H1 (cell line): Measurements from ENCODE around the gene SPIRE2. TPM values are rescaled to one million over a fixed set of nuclear protein-coding genes. Genes with fewer than 3 reads are reported as not detected.
"Not testable (repeated sequence)": the region's sequence is repeated elsewhere in the genome, so short reads cannot be mapped to it uniquely, and the experiment has no call there.

Source experiments
- CTCF ChIA-PET: fragments of 300-600 bp; sonication (Branson Sonifier 250); formaldehyde crosslinking; loops from one replicate; lab custom pipeline; 2021; ENCODE audit not compliant: partially characterized antibody; lab: Charles Lee
- POLR2A ChIA-PET: fragments of 300-600 bp; sonication (Branson Sonifier 250); formaldehyde crosslinking; loops from one replicate; lab custom pipeline; 2021; ENCODE audit warnings: inconsistent platforms; ENCODE audit not compliant: partially characterized antibody; lab: Charles Lee
- DNase-seq, 2 experiments: peaks; one replicate each; pipeline versions ENCODE4 v3.0.0 to v3.0.0-alpha.2; 2010 to 2022; ENCODE audit warnings: low spot score in 2 of 2, low read depth in 1 of 2, mixed read lengths in 1 of 2
- FAIRE-seq: peaks from 2 replicates; lab custom pipeline; 2011; peaks lifted over from hg19 to GRCh38; lab: Jason Lieb, UNC
- H2AFZ ChIP-seq: 2 replicates; pipeline ENCODE4 v1.8.1; 2012; ENCODE audit warnings: low read length, inconsistent platforms
- H2AK5ac ChIP-seq: 2 replicates; pipeline ENCODE4 v1.6.1; 2013; ENCODE audit warnings: low read depth, low read length
- H2BK120ac ChIP-seq: replicated peaks from 2 replicates; pipeline ENCODE3; 2013; ENCODE audit warnings: low read depth, low read length, inconsistent platforms
- H2BK12ac ChIP-seq: 2 replicates; pipeline ENCODE4 v1.6.1; 2013; ENCODE audit warnings: low read depth, low read length
- H2BK15ac ChIP-seq: 2 replicates; pipeline ENCODE4 v1.6.1; 2013; ENCODE audit warnings: low read length
- H2BK20ac ChIP-seq: 2 replicates; pipeline ENCODE4 v1.6.1; 2013; ENCODE audit warnings: low read length
- H2BK5ac ChIP-seq: 2 replicates; pipeline ENCODE4 v1.6.1; 2013; ENCODE audit warnings: low read depth, low read length
- H3K14ac ChIP-seq: 2 replicates; pipeline ENCODE4 v1.6.1; 2013; ENCODE audit warnings: inconsistent platforms; ENCODE audit not compliant: insufficient read length
- H3K18ac ChIP-seq: 2 replicates; pipeline ENCODE4 v1.6.1; 2013; ENCODE audit warnings: low read length; ENCODE audit errors: extremely low read depth
- H3K23ac ChIP-seq: 2 replicates; pipeline ENCODE4 v1.6.1; 2013; ENCODE audit warnings: inconsistent platforms; ENCODE audit not compliant: insufficient read length
- H3K23me2 ChIP-seq: 2 replicates; pipeline ENCODE4 v1.6.1; 2013; ENCODE audit warnings: low read depth, low read length
- H3K27ac ChIP-seq: 2 replicates; pipeline ENCODE4 v1.6.1; 2011; ENCODE audit warnings: low read depth, low read length, inconsistent platforms
- H3K27me3 ChIP-seq, 4 experiments: replicated peaks in 1 of 4; 1 replicate in 1 of 4; 2 replicates in 3 of 4; pipeline versions ENCODE4 v1.6.1 to v1.8.1; 2011 to 2013; ENCODE audit warnings: low read length in 3 of 4, mild to moderate bottlenecking in 3 of 4, inconsistent platforms in 2 of 4, mixed read lengths in 2 of 4, moderate library complexity in 1 of 4; ENCODE audit not compliant: control insufficient read depth in 3 of 4, insufficient read depth in 3 of 4; ENCODE audit errors: extremely low read depth in 1 of 4
- H3K36me3 ChIP-seq, 4 experiments: 2 replicates each; pipeline versions ENCODE4 v1.6.1 to v1.8.1; 2011 to 2013; ENCODE audit warnings: mild to moderate bottlenecking in 4 of 4, low read length in 3 of 4, moderate library complexity in 2 of 4, control low read depth in 1 of 4, inconsistent platforms in 1 of 4; ENCODE audit not compliant: insufficient read depth in 4 of 4, control insufficient read depth in 2 of 4
- H3K4ac ChIP-seq: replicated peaks from 2 replicates; pipeline ENCODE3; 2013; ENCODE audit warnings: low read length, low read depth, mixed read lengths, inconsistent platforms; ENCODE audit not compliant: insufficient read length
- H3K4me1 ChIP-seq, 4 experiments: replicated peaks in 1 of 4; 1 replicate in 1 of 4; 2 replicates in 3 of 4; pipeline versions ENCODE4 v1.6.1 to v1.8.1; 2011 to 2013; ENCODE audit warnings: low read length in 3 of 4, inconsistent platforms in 2 of 4, mixed read lengths in 1 of 4; ENCODE audit not compliant: insufficient read depth in 4 of 4, control insufficient read depth in 3 of 4
- H3K4me2 ChIP-seq, 2 experiments: 2 replicates each; pipeline versions ENCODE4 v1.6.1 to v1.8.1; 2011 to 2013; ENCODE audit warnings: low read depth in 2 of 2, low read length in 2 of 2, control low read depth in 1 of 2, inconsistent platforms in 1 of 2, mild to moderate bottlenecking in 1 of 2; ENCODE audit not compliant: insufficient read depth in 1 of 2
- H3K4me3 ChIP-seq, 4 experiments: fragments of 200-600, 300-600 bp in 1 of 4; sonication (generic), shearing (Covaris generic), sonication (Bioruptor Twin) in 1 of 4; 2 replicates each; pipeline versions ENCODE4 v1.5.1 to v1.8.1; 2011 to 2016; ENCODE audit warnings: low read length in 4 of 4, low read depth in 3 of 4, control low read depth in 2 of 4, inconsistent platforms in 2 of 4, mild to moderate bottlenecking in 2 of 4, mixed read lengths in 1 of 4, moderate library complexity in 1 of 4; ENCODE audit not compliant: insufficient read depth in 2 of 4; ENCODE audit errors: extremely low read depth in 1 of 4
- H3K56ac ChIP-seq: replicated peaks from 2 replicates; pipeline ENCODE3; 2013; ENCODE audit warnings: low read depth, mild to moderate bottlenecking, mixed read lengths, low read length, inconsistent platforms; ENCODE audit not compliant: insufficient read length
- H3K79me1 ChIP-seq: 2 replicates; pipeline ENCODE4 v1.6.1; 2013; ENCODE audit warnings: low read depth, low read length, control low read depth
- H3K79me2 ChIP-seq, 2 experiments: 2 replicates each; pipeline versions ENCODE4 v1.6.1 to v1.8.1; 2012 to 2013; ENCODE audit warnings: low read length in 2 of 2, mild to moderate bottlenecking in 2 of 2, inconsistent platforms in 1 of 2; ENCODE audit not compliant: insufficient read depth in 2 of 2, control insufficient read depth in 1 of 2
- H3K9ac ChIP-seq, 4 experiments: replicated peaks in 1 of 4; 1 replicate in 1 of 4; 2 replicates in 3 of 4; pipeline versions ENCODE4 v1.6.1 to v1.8.1; 2011 to 2013; ENCODE audit warnings: low read depth in 3 of 4, low read length in 3 of 4, control low read depth in 2 of 4, mild to moderate bottlenecking in 2 of 4, moderate library complexity in 2 of 4, inconsistent platforms in 1 of 4; ENCODE audit errors: extremely low read depth in 1 of 4
- H3K9me3 ChIP-seq, 2 experiments: 2 replicates each; pipeline versions ENCODE4 v1.6.1 to v1.8.1; 2012 to 2013; ENCODE audit warnings: mild to moderate bottlenecking in 2 of 2, moderate library complexity in 2 of 2, control low read depth in 1 of 2, inconsistent platforms in 1 of 2, low read depth in 1 of 2, low read length in 1 of 2, mixed read lengths in 1 of 2; ENCODE audit not compliant: insufficient read depth in 2 of 2
- H4K20me1 ChIP-seq, 2 experiments: replicated peaks in 1 of 2; 2 replicates each; pipeline versions ENCODE3 to v1.8.1; 2011 to 2013; ENCODE audit warnings: inconsistent platforms in 2 of 2, low read length in 2 of 2, mild to moderate bottlenecking in 1 of 2; ENCODE audit not compliant: insufficient read depth in 2 of 2, control insufficient read depth in 1 of 2
- H4K5ac ChIP-seq: 2 replicates; pipeline ENCODE4 v1.6.1; 2013; ENCODE audit warnings: low read length, low read depth, mixed read lengths, inconsistent platforms; ENCODE audit not compliant: insufficient read length
- H4K8ac ChIP-seq: 2 replicates; pipeline ENCODE4 v1.8.0; 2013; ENCODE audit warnings: mild to moderate bottlenecking, moderate library complexity, low read length, inconsistent platforms; ENCODE audit not compliant: insufficient read depth; ENCODE audit errors: extremely low read depth
- H4K91ac ChIP-seq: replicated peaks from 2 replicates; pipeline ENCODE3; 2013; ENCODE audit warnings: low read length, mixed read lengths, inconsistent platforms; ENCODE audit not compliant: insufficient read length
- WGBS, 2 experiments: shearing (Covaris generic) in 1 of 2; methylation state at CpG; one replicate each; pipeline versions ENCODE4 v1.1.6 to v1.1.7; 2013 to 2015; ENCODE audit warnings: low lambda C conversion rate in 2 of 2, mixed read lengths in 2 of 2, inconsistent platforms in 1 of 2, low coverage in 1 of 2, missing lambda C conversion rate in 1 of 2; ENCODE audit not compliant: insufficient replicate concordance in 2 of 2, insufficient coverage in 1 of 2, insufficient read length in 1 of 2; ENCODE audit errors: extremely low coverage in 1 of 2, missing lambda C conversion rate in 1 of 2; 5-methylcytosine and 5-hydroxymethylcytosine counted together
- polyA plus RNA-seq, 7 experiments: library from polyadenylated mRNA; depleted of rRNA in 3 of 7; stranded (reverse) in 5 of 7; unstranded in 2 of 7; fragments of >200 nt in 5 of 7; fragments of 200-250 nt in 2 of 7; gene quantifications; 1 replicate in 5 of 7; 2 replicates in 1 of 7; 4 replicates in 1 of 7; pipeline versions ENCODE4 v1.2.1 to v1.2.3, GENCODE V29; 2011 to 2013; ENCODE audit warnings: missing spikeins in 2 of 7, mixed read lengths in 2 of 7
- total RNA-seq: library from RNA; stranded (reverse); fragmentation: NEBNext Ultra II Directional; extraction: Animal tissue kit (Norgen Biotek cat#: 25700); gene quantifications from 2 replicates; pipeline ENCODE4 v1.2.1, GENCODE V29; 2021

The SPIRE2 gene
- total and polyA plus RNA-seq, 2 of the 8 experiments (the other 6 are each of a cell fraction or from before 2014, with no cell fraction given): 7.4 to 15.4 TPM

DNA sequence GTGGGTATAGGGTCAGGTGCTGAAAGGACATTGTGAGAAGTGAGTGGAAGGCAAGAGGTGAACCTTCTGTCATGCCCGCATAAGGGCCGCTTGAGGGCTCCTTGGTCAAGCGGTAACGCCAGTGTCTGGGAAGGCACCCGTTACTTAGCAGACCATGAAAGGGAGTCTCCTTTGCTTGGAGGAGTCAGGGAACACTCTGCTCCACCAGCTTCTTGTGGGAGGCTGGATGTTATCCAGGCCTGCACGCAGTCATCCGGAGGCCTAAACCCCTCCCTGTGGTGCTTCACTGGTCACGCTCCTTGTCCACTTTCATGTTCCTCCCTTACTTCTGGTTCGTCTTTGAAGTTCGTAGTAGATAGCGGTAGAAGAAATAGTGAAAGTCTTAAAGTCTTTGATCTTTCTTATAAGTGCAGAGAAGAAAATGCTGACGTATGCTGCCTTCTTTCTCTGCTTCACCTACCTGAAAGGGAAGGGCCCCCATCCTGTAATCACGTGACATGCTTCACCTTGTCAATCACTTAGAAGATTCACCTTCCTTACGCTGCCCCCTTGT, 9.3 kb upstream of the SPIRE2 start:
- H3K79me1 ChIP-seq, H3K23me2 ChIP-seq, H3K9me3 ChIP-seq, H3K27ac ChIP-seq, H3K36me3 ChIP-seq, H3K4ac ChIP-seq, H2BK12ac ChIP-seq, H4K5ac ChIP-seq, H3K14ac ChIP-seq, H3K56ac ChIP-seq, H4K20me1 ChIP-seq, H2BK20ac ChIP-seq, H2BK15ac ChIP-seq, FAIRE-seq, H3K23ac ChIP-seq, H2BK5ac ChIP-seq, DNase-seq, CTCF ChIA-PET, H3K18ac ChIP-seq, H3K27me3 ChIP-seq, H2BK120ac ChIP-seq, H4K91ac ChIP-seq, H2AK5ac ChIP-seq, H3K9ac ChIP-seq, H4K8ac ChIP-seq, H3K4me3 ChIP-seq, H2AFZ ChIP-seq: not testable (repeated sequence)
- H3K4me1 ChIP-seq: peaks cover 0 to 16% (median 3%) of the 10 kb centered on the region in 4 experiments; a peak in 5 of 7 replicates
- 92% methylated on average over 14 of the region's 14 CpGs; no CpG with 5 or more reads in 1 of the 2 experiments for WGBS, 2 experiments
- peaks cover 0 to 23% of the 10 kb centered on the region in 2 experiments; a peak in 2 of 4 replicates for H3K79me2 ChIP-seq
- peak overlapping the region; percentile 13 to 21; a peak in 2 of 4 replicates for H3K4me2 ChIP-seq
- POLR2A ChIA-PET: interaction anchor here (0.7 to 3.9 kb wide), 2 partner anchors 9 to 107 kb away, joined by 4 to 34 read pairs; partner anchors contain the start of gene SPIRE2
